KMS-11 (cell line): Measurements from ENCODE around the gene ANXA2.
A peak's percentile ranks its signal among the peaks of the same experiment; 100 is the strongest.

Experiments used
- H2AFZ ChIP-seq: fragments of 200-600 bp; sonication (generic); 2 replicates; pipeline ENCODE4 v1.6.1; 2016; ENCODE audit warnings: antibody characterized with exemption, mixed run types, low read depth
- H3K27ac ChIP-seq: fragments of 200-600 bp; sonication (generic); 2 replicates; pipeline ENCODE4 v1.6.1; 2016; ENCODE audit warnings: mild to moderate bottlenecking, mixed run types
- H3K27me3 ChIP-seq: fragments of 200-600 bp; sonication (generic); 2 replicates; pipeline ENCODE4 v1.6.1; 2017; ENCODE audit warnings: mild to moderate bottlenecking, low read depth, mixed run types, moderate library complexity; ENCODE audit not compliant: insufficient read depth
- H3K36me3 ChIP-seq: fragments of 200-600 bp; sonication (generic); 2 replicates; pipeline ENCODE4 v1.6.1; 2017; ENCODE audit warnings: mild to moderate bottlenecking, mixed run types; ENCODE audit not compliant: insufficient read depth
- H3K4me1 ChIP-seq: fragments of 200-600 bp; sonication (generic); 2 replicates; pipeline ENCODE4 v1.6.1; 2016; ENCODE audit warnings: mild to moderate bottlenecking, low read depth, mixed run types; ENCODE audit not compliant: poor library complexity, severe bottlenecking
- H3K4me2 ChIP-seq: fragments of 200-600 bp; sonication (generic); 2 replicates; pipeline ENCODE4 v1.7.0; 2016; ENCODE audit warnings: mild to moderate bottlenecking, mixed run types
- H3K4me3 ChIP-seq: fragments of 200-600 bp; sonication (generic); IDR thresholded peaks from 2 replicates; pipeline ENCODE4 v1.6.1; 2017; ENCODE audit warnings: low read depth, low read length, mixed read lengths; ENCODE audit not compliant: insufficient read depth
- H3K79me2 ChIP-seq: fragments of 200-600 bp; sonication (generic); 2 replicates; pipeline ENCODE4 v1.6.1; 2016; ENCODE audit warnings: low read depth, mixed run types; ENCODE audit not compliant: insufficient read depth
- H3K9ac ChIP-seq: fragments of 200-600 bp; sonication (generic); 2 replicates; pipeline ENCODE4 v1.6.1; 2016; ENCODE audit warnings: mild to moderate bottlenecking, mixed run types
- H4K20me1 ChIP-seq: fragments of 200-600 bp; sonication (generic); 2 replicates; pipeline ENCODE4 v1.6.1; 2016; ENCODE audit warnings: mild to moderate bottlenecking, mixed run types; ENCODE audit not compliant: insufficient read depth
- CTCF ChIP-seq: fragments of 200-600 bp; sonication (generic); conservative IDR thresholded peaks from 2 replicates; pipeline ENCODE4 v1.6.1; 2017; ENCODE audit warnings: low read depth, mild to moderate bottlenecking, antibody characterized with exemption, low read length, moderate library complexity, mixed read lengths

ANXA2 gene

GRCh38 chr15:60425461-60425860, 27.7 kb upstream of the ANXA2 start:
- no peak overlapping the region for H3K4me3 ChIP-seq
- H3K9ac ChIP-seq, result no peak overlapping the region
- H2AFZ ChIP-seq, result no peak overlapping the region
- TF ChIP-seq CTCF, result no peak
- no peak overlapping the region for H3K27ac ChIP-seq
- no peaks in the 10 kb centered on the region for H3K36me3 ChIP-seq
- no peaks in the 10 kb centered on the region for H4K20me1 ChIP-seq
- H3K4me1 ChIP-seq, result peaks cover 33% of the 10 kb centered on the region
- H3K27me3 ChIP-seq, result no peaks in the 10 kb centered on the region
- no peaks in the 10 kb centered on the region for H3K79me2 ChIP-seq
- no peak overlapping the region for H3K4me2 ChIP-seq

GRCh38 chr15:60424006-60424405, 26.2 kb upstream of the ANXA2 start:
- Histone ChIP-seq H3K9ac (peak overlapping the region; percentile 3; the same call in 1 of the 2 replicates), H3K4me1 (peaks cover 33% of the 10 kb centered on the region), H3K79me2 (no peaks in the 10 kb centered on the region), H3K4me3 (no peak overlapping the region), H2AFZ (no peak overlapping the region), H4K20me1 (no peaks in the 10 kb centered on the region), H3K36me3 (no peaks in the 10 kb centered on the region), H3K4me2 (peak overlapping the region; percentile 60), H3K27ac (peak overlapping the region; percentile 55), H3K27me3 (no peaks in the 10 kb centered on the region)
- TF ChIP-seq CTCF, result no peak

GRCh38 chr15:60423537-60423936, 25.8 kb upstream of the ANXA2 start:
- no peaks in the 10 kb centered on the region for H4K20me1 ChIP-seq
- peak overlapping the region; percentile 60 for H3K4me2 ChIP-seq
- no peak for TF ChIP-seq CTCF
- peaks cover 33% of the 10 kb centered on the region for H3K4me1 ChIP-seq
- H3K27ac ChIP-seq, result peak overlapping the region; percentile 55
- no peaks in the 10 kb centered on the region for H3K79me2 ChIP-seq
- no peak overlapping the region for H2AFZ ChIP-seq
- H3K36me3 ChIP-seq, result no peaks in the 10 kb centered on the region
- peak overlapping the region; percentile 3; the same call in 1 of the 2 replicates for H3K9ac ChIP-seq
- no peaks in the 10 kb centered on the region for H3K27me3 ChIP-seq
- H3K4me3 ChIP-seq, result no peak overlapping the region

- no peaks in the 10 kb centered on the region for H3K27me3 ChIP-seq
- H3K4me3 ChIP-seq, result no peak overlapping the region
- no peak overlapping the region for H3K9ac ChIP-seq
- H4K20me1 ChIP-seq, result no peaks in the 10 kb centered on the region
- H3K4me1 ChIP-seq, result peaks cover 33% of the 10 kb centered on the region
- TF ChIP-seq CTCF, result no peak
- H2AFZ ChIP-seq, result no peak overlapping the region
- H3K36me3 ChIP-seq, result no peaks in the 10 kb centered on the region
- H3K27ac ChIP-seq, result no peak overlapping the region
- H3K79me2 ChIP-seq, result no peaks in the 10 kb centered on the region
- H3K4me2 ChIP-seq, result no peak overlapping the region
These were observed 23.8 kb upstream of the ANXA2 start for GRCh38 chr15:60421544-60421943.
